Dendritic cell treated with granulocyte-macrophage colony-stimulating factor and Interleukin-4, amounts not matched to agents 40 ng/mL and 50 ng/mL, for 4 days (primary cell): ENCODE measurements around the gene LRP5.
"Not testable (repeated sequence)": the region's sequence is repeated elsewhere in the genome, so short reads cannot be mapped to it uniquely, and the experiment has no call there.

Source experiments
- H3K27ac Mint-ChIP-seq: one replicate; pipeline ENCODE4 v1.8.0; 2022; ENCODE audit warnings: mild to moderate bottlenecking, mixed read lengths
- H3K27me3 Mint-ChIP-seq: one replicate; pipeline ENCODE4 v1.8.0; 2022; ENCODE audit warnings: mild to moderate bottlenecking, mixed read lengths
- H3K36me3 Mint-ChIP-seq: one replicate; pipeline ENCODE4 v1.8.0; 2022; ENCODE audit warnings: low read depth, mixed read lengths
- H3K4me1 Mint-ChIP-seq: one replicate; pipeline ENCODE4 v1.8.0; 2022; ENCODE audit warnings: low read depth, mixed read lengths
- H3K4me3 Mint-ChIP-seq: one replicate; pipeline ENCODE4 v1.8.0; 2022; ENCODE audit warnings: mild to moderate bottlenecking, moderate library complexity, mixed read lengths
- H3K9me3 Mint-ChIP-seq: one replicate; pipeline ENCODE4 v1.8.0; 2022; ENCODE audit warnings: mixed read lengths
- intact Hi-C: fragments of 100-400 bp; cut with micrococcal nuclease; formaldehyde crosslinking; loops from one replicate; pipeline ENCODE4 v1.15.0; 2022

LRP5 gene

DNA sequence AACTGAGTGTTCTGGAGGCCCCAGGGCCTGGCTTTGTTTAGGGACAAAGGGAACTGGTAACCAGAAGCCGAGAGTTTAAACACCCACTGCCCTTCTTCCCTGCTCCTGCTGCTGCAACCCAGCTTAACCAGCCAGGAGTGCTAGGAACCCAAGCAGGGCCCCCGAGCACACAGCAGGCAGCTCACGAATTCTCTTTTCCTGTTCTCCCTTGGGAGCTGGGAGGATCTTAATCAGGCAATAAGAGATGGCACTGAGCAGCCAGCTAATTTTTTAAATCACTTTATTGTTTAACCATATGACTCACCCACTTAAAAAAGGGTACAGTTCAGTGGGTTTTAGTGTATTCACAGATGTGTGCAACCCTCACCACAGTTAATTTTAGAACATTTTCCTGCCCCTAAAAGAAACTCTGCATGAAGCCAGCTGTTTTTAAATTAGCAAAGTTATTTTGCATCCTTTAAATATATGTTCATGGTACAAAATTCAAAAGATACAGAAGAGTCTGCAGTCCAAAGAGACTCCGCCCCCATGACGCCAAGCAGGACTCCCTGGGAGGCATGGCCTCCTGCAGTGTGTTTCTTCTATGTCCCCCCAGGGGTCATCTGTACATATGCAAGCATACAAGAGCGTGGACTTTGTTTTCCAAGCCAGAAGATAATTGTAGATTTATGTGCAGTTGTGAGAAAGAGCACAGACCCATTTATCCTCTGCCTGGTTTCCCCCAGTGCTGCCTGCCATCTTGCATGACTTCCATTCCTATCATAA, 129.3 kb downstream of the LRP5 start:
- Mint-ChIP-seq H3K27me3 (no peaks in the 10 kb centered on the region), H3K4me3 (no peak overlapping the region), H3K27ac (no peak overlapping the region), H3K9me3 (no peaks in the 10 kb centered on the region), H3K36me3 (no peaks in the 10 kb centered on the region), H3K4me1 (peaks cover 20% of the 10 kb centered on the region)
- intact Hi-C loops, result no loop called here

DNA sequence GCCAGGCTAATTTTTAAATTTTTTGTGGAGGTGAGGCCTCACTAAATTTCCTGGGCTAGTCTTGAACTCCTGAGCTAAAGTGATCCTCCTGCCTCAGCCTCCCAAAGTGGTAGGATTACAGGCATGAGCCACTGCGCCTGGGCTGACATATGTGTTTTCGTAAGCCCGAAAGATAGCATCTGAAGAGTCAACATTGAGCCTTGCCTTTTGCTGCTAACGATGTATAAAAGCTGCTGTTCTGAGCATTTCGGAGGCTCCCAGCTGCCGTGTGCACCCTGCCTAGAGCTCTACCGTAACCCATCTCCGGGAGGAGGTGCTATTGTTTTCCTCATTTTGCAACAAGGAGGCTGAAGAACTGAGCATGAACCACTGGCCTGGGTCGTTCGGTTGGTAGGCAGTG, 130.0 kb downstream of the LRP5 start:
- no peaks in the 10 kb centered on the region for H3K9me3 Mint-ChIP-seq
- H3K4me1 Mint-ChIP-seq, result peaks cover 15% of the 10 kb centered on the region
- no peaks in the 10 kb centered on the region for H3K27me3 Mint-ChIP-seq
- H3K27ac Mint-ChIP-seq, result no peak overlapping the region
- H3K4me3 Mint-ChIP-seq, result no peak overlapping the region
- intact Hi-C loops, result no loop called here
- H3K36me3 Mint-ChIP-seq, result no peaks in the 10 kb centered on the region

DNA sequence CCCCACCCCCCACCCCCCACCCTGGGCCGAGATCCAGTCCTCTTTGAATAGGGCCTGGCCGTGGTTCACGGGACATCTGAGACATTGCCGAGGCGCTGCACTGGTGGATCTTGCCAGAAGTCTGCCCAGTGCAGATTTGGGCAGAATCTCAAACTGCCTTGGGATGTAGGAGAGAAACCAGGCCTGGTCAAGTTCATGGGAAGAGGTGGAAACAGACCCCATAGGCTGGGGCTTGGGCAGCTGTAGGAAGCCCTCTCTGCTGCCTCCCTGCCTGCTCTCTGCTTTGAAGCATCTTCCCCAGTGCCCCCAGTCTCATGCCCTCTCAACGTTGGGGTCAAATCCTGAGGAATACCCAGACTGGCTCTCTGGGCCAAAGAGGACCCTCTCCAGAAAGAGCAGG, 132.2 kb downstream of the LRP5 start:
- no peaks in the 10 kb centered on the region for H3K36me3 Mint-ChIP-seq

DNA sequence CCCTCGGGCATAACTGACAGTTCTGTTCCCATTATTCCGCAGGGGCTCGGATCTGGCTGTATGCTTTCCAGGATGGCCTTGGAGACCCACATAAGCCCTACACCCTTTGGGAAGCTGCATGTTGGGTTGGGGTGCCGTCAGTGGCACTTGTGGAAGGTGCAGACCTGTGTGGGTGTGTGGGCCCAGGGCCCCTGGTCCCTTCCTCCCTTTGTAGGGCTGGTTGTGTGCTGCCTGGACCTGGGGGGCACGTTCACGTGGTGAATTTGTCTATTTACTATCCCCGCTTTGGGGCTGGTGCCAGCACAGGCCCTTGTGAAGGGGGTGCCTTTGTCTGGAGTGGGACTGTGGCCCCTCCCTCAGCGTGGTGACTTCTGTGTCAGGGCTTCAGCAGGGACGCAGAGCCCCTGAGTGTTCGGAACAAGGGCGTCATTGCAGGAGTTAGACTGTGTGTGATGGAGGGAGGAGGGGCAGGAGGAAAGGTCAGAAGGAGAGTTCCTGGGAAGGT, 133.2 kb downstream of the LRP5 start:
- peaks cover 7% of the 10 kb centered on the region for H3K4me1 Mint-ChIP-seq
- no peak overlapping the region for H3K4me3 Mint-ChIP-seq
- H3K27me3 Mint-ChIP-seq, result no peaks in the 10 kb centered on the region
- no peaks in the 10 kb centered on the region for H3K9me3 Mint-ChIP-seq
- no peak overlapping the region for H3K27ac Mint-ChIP-seq
- intact Hi-C loops, result loop anchor here (2.0 kb wide), 1 partner anchor 237 kb away; no protein-coding TSS in a partner anchor
- no peaks in the 10 kb centered on the region for H3K36me3 Mint-ChIP-seq

More for the DNA sequence above, 132.2 kb downstream of the LRP5 start:
- intact Hi-C loops, result no loop called here
- H3K27ac Mint-ChIP-seq, result no peak overlapping the region
- H3K4me1 Mint-ChIP-seq, result peaks cover 7% of the 10 kb centered on the region
- H3K27me3 Mint-ChIP-seq, result no peaks in the 10 kb centered on the region
- H3K9me3 Mint-ChIP-seq, result no peaks in the 10 kb centered on the region
- H3K4me3 Mint-ChIP-seq, result no peak overlapping the region

DNA sequence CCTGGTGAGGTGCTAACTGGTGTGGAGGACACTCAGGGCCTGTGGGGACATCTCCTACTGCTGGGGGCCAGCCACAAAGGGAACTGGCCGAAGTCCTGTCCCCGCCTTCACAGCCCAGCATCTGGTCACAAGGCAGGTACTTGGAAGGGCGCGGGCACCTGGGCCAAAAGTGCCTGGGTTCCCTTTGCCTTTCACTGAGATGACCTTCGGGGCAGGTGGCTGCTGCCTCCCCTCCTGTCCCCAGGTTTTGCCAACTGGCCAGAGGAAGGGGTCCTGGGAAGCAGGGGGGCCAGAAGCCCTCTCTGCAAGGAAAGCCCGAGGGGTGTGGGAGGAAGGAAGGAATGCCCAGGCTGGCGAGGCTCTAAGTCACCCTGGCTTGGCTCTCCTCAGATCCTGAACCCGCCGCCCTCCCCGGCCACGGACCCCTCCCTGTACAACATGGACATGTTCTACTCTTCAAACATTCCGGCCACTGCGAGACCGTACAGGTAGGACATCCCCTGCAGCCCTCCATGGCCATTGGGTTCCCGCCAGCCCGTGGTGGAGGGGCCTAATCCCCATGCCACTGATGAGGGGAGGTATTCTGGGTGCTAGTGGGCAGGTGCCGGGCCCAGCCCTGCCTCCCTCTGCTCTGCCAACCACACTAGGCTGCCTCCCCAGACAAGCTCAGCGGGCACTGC, 133.8 kb downstream of the LRP5 start:
- H3K36me3 Mint-ChIP-seq, result no peaks in the 10 kb centered on the region
- peaks cover 7% of the 10 kb centered on the region for H3K4me1 Mint-ChIP-seq
- intact Hi-C loops, result loop anchor here (2.0 kb wide), 1 partner anchor 237 kb away; no protein-coding TSS in a partner anchor
- H3K27ac Mint-ChIP-seq, result no peak overlapping the region
- no peaks in the 10 kb centered on the region for H3K9me3 Mint-ChIP-seq
- H3K27me3 Mint-ChIP-seq, result no peaks in the 10 kb centered on the region
- H3K4me3 Mint-ChIP-seq, result no peak overlapping the region

DNA sequence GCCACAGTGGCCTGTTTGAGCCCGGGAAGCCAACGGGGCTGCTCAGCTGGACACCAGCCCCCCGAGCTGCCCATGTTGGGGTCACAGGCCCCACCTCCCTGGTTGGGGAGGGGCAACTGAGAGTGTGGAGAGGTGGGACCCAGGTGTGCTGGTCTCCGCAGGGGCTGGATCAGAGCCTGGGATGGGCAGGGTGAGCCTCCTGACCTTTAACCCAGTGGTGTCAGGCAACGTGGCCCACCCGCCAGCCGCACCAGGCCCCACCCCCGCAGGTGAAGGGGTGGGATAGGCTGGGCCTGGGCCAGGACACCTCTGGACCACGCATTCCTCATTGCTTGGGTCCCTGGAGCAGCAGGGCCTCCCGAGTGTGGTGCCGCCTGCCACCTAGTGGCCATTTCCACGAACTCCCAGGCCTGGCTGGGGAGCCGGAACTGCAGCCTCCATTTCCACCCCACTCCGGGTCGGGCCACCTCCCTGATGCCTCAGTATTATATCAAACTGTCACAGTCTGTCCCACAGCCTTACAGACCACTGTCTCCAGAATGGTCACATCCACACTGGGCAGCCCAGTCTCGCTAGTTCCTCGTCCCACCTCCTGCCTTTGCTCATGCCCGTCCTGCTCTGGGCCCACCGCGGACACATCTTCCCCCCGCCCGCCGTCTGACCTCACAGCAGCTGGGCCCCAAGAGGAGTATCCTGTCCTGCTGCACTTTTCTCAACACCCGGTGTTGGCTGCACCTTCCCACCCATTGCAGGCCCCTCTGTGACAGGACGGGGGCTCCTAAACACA, 134.8 kb downstream of the LRP5 start:
- Mint-ChIP-seq H3K36me3 (no peaks in the 10 kb centered on the region), H3K27ac (no peak overlapping the region), H3K9me3 (no peaks in the 10 kb centered on the region), H3K27me3 (no peaks in the 10 kb centered on the region), H3K4me1 (peaks cover 7% of the 10 kb centered on the region), H3K4me3 (no peak overlapping the region)
- intact Hi-C loops, result loop anchor here (1.0 to 2.0 kb wide), 3 partner anchors 149 to 238 kb away; no protein-coding TSS in a partner anchor

DNA sequence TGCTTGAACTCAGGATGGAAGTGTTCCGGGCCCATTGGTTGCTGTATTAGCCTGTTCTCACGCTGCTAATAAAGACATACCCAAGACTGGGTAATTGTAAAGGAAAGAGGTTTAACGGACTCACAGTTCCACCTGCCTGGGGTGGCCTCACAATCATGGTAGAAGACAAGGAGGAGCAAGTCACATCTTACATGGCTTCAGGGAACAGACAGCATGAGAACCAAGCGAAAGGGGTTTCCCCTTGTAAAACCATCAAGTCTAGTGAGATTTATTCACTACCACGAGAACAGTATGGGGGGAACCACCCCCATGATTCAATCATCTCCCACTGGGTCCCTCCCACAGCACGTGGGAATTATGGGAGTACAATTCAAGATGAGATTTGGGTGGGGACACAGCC, 135.5 kb downstream of the LRP5 start:
- H3K4me1 Mint-ChIP-seq, H3K27me3 Mint-ChIP-seq, H3K4me3 Mint-ChIP-seq, H3K36me3 Mint-ChIP-seq, H3K27ac Mint-ChIP-seq, H3K9me3 Mint-ChIP-seq: not testable (repeated sequence)
- intact Hi-C loops, result loop anchor here (1.0 to 2.0 kb wide), 3 partner anchors 150 to 239 kb away; no protein-coding TSS in a partner anchor

DNA sequence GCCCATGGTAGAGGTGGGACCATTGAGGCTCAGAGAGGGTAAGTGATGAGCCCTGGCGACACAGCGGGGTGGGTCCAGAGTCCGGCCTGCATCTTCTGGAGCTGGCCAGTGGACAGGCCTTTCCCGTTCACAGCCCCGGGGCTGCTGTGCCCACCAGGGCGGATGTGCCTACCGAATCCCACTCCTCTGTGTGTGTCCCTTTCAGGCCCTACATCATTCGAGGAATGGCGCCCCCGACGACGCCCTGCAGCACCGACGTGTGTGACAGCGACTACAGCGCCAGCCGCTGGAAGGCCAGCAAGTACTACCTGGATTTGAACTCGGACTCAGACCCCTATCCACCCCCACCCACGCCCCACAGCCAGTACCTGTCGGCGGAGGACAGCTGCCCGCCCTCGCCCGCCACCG, 136.2 kb downstream of the LRP5 start:
- no peaks in the 10 kb centered on the region for H3K9me3 Mint-ChIP-seq
- H3K36me3 Mint-ChIP-seq, result no peaks in the 10 kb centered on the region
- H3K4me3 Mint-ChIP-seq, result no peak overlapping the region
- peaks cover 7% of the 10 kb centered on the region for H3K4me1 Mint-ChIP-seq
- intact Hi-C loops, result no loop called here
- no peak overlapping the region for H3K27ac Mint-ChIP-seq
- H3K27me3 Mint-ChIP-seq, result no peaks in the 10 kb centered on the region

DNA sequence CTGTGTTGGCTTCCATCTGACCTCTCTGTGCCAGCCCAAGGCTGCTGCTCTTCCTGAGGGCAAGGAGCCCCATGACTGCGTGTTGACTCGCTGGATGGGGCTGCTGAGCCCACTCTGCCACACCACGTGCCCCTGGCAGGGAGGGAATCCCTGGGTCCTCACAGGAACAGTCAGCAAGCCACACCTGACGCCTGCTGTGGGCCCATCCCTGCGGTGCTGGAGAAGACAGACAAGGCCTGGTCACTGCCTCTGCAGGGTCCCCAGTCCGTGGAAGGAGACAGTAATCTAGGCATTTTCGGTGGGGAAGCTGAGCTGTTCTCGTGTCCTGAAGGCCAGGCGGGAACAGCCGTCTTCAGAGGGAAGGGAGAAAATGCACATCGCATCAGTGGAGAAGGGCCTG, 137.6 kb downstream of the LRP5 start:
- peaks cover 7% of the 10 kb centered on the region for H3K4me1 Mint-ChIP-seq
- H3K27ac Mint-ChIP-seq, result no peak overlapping the region
- H3K27me3 Mint-ChIP-seq, result peaks cover 5% of the 10 kb centered on the region
- no peak overlapping the region for H3K4me3 Mint-ChIP-seq
- intact Hi-C loops, result loop anchor here (5.0 kb wide), 1 partner anchor 427 kb away; no protein-coding TSS in a partner anchor
- no peaks in the 10 kb centered on the region for H3K9me3 Mint-ChIP-seq
- H3K36me3 Mint-ChIP-seq, result no peaks in the 10 kb centered on the region

DNA sequence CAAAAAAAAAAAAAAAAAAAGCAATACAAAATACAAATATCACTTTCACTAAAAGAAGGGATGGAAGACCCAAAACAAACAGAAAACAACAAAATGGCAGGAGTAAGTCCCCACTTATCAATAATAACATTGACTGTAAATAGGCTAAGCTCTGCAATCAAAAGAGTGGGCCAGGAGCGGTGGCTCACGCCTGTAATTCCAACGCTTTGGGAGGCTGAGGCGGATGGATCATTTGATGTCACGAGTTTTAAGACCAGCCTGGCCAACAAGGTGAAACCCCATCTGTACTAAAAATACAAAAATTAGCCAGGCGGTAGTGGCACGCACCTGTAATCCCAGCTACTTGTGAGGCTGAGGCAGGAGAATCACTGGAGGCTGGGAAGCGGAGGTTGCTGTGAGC, 138.3 kb downstream of the LRP5 start:
- intact Hi-C loops, result loop anchor here (5.0 kb wide), 1 partner anchor 427 kb away; no protein-coding TSS in a partner anchor
- no peak overlapping the region for H3K4me3 Mint-ChIP-seq
- no peak overlapping the region for H3K27ac Mint-ChIP-seq
- peaks cover 7% of the 10 kb centered on the region for H3K4me1 Mint-ChIP-seq
- peaks cover 10% of the 10 kb centered on the region for H3K27me3 Mint-ChIP-seq
- no peaks in the 10 kb centered on the region for H3K36me3 Mint-ChIP-seq
- no peaks in the 10 kb centered on the region for H3K9me3 Mint-ChIP-seq

DNA sequence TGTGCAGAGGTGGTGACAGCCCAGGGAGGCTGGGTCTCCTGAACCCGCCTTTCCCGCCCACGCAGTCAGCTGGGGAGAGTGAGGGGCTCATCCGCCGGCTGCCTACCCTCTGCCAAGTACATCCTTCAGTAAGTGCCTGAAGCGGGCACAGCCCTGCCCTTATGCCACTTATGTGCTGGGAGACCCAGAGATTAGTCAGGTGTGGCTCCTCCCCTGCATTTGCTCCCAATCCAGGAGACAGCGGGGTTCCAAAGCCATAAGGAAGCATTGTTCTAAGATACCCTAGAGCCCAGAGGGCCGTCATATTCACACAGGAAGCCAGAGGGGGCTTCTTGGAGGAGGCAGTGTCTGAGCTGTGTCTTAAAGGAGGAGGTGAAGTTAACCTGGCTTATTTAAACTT, 142.4 kb downstream of the LRP5 start:
- H3K27ac Mint-ChIP-seq, result no peak overlapping the region
- H3K4me1 Mint-ChIP-seq, result peaks cover 9% of the 10 kb centered on the region
- H3K27me3 Mint-ChIP-seq, result peaks cover 12% of the 10 kb centered on the region
- no peaks in the 10 kb centered on the region for H3K36me3 Mint-ChIP-seq
- no peaks in the 10 kb centered on the region for H3K9me3 Mint-ChIP-seq
- intact Hi-C loops, result loop anchor here (5.0 kb wide), 1 partner anchor 423 kb away; no protein-coding TSS in a partner anchor
- H3K4me3 Mint-ChIP-seq, result no peak overlapping the region

DNA sequence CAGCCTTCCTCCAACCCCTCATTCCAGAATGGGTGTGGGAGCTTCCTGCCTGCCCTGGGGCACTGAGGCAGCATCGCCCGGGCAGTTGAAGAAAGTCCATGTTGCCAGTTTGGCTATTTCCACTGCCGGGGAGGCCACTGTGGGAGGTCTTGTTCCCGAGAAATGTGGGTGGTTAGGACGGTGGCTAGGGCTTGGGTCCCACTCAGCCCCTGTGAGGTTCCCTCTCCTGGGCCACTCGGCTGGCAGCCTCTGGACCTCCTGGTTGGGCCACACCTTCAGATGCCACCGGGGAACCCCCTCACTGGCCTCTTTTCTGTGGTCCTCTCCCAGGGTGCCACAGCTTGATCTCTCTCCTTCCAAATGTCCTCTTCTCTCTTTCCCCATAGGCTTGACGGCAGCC, 143.1 kb downstream of the LRP5 start:
- intact Hi-C loops, result no loop called here
- H3K4me3 Mint-ChIP-seq, result no peak overlapping the region
- H3K27me3 Mint-ChIP-seq, result peaks cover 12% of the 10 kb centered on the region
- peaks cover 4% of the 10 kb centered on the region for H3K36me3 Mint-ChIP-seq
- no peaks in the 10 kb centered on the region for H3K9me3 Mint-ChIP-seq
- H3K4me1 Mint-ChIP-seq, result peaks cover 9% of the 10 kb centered on the region
- H3K27ac Mint-ChIP-seq, result no peak overlapping the region

DNA sequence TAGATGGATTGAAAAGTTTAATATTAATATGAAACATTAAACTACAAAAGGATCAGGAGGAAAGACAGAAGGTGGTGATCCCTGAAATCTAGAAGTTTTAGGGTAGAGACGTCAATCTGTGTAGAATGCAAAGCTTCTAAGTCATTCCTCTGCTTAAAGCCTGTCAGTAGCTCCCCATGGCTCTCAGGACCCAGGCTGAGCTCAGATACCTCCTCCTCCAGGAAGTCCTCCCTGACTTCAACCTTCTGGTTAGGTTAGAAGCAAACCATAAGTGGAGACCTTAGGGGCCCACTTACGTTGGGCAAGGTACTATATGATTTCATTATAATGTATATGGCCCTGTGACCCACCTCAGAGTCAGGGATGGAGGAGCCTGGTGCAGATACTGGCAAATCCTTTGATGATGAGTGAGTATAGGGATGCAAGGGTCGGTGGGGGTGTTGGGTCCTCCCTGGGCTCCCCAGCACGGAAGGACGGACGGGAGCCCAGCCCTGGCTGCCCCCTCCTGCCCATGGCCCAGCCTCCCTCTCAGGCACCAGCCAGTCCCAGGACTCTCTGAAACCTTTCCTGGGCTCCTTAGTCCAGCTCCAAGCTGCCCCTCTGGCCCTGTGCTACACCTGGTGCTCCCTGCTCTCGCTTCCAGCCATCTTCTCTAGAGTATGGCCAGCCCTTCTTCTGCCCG, 145.0 kb downstream of the LRP5 start:
- intact Hi-C loops, result no loop called here
- Mint-ChIP-seq H3K27me3 (peaks cover 12% of the 10 kb centered on the region), H3K4me1 (peaks cover 16% of the 10 kb centered on the region), H3K36me3 (peaks cover 6% of the 10 kb centered on the region), H3K9me3 (no peaks in the 10 kb centered on the region), H3K27ac (no peak overlapping the region), H3K4me3 (no peak overlapping the region)
